Panc1 (cell line): ENCODE data around the gene TRDN. TPM values are rescaled to one million over a fixed set of nuclear protein-coding genes. Genes with fewer than 3 reads are reported as not detected.

Experiments used
- ATAC-seq: fragments of 200-7000 bp; cut with Tn5 transposase; 2 replicates; pipeline ENCODE4 v1.9.1; 2020; ENCODE audit warnings: mild to moderate bottlenecking, moderate library complexity
- BruUV-seq: library from RNA; stranded (reverse); fragments of 400-500 nt; replicated peaks from 2 replicates; lab custom pipeline; 2021; lab: Mats Ljungman, UMichigan
- CTCF ChIA-PET: fragments of 300-600 bp; sonication (Branson Sonifier 250); formaldehyde crosslinking; loops from one replicate; lab custom pipeline; 2022; ENCODE audit warnings: antibody characterized with exemption; lab: Charles Lee
- POLR2A ChIA-PET: fragments of 300-600 bp; sonication (Branson Sonifier 250); formaldehyde crosslinking; loops from one replicate; lab custom pipeline; 2022; ENCODE audit warnings: antibody characterized with exemption; lab: Charles Lee
- DNase-seq: peaks from one replicate; pipeline ENCODE4 v3.0.0-alpha.2; 2010; ENCODE audit warnings: low read depth, low spot score
- H3K27ac ChIP-seq: 2 replicates; pipeline ENCODE4 v1.5.1; 2011; ENCODE audit warnings: mild to moderate bottlenecking, low read length, inconsistent platforms
- H3K27me3 ChIP-seq: fragments of 200-500 bp; sonication (Bioruptor generic); 2 replicates; pipeline ENCODE4 v1.6.0; 2014; ENCODE audit warnings: low read length, inconsistent platforms; ENCODE audit not compliant: control insufficient read depth, insufficient read depth
- H3K36me3 ChIP-seq: fragments of 200-500 bp; sonication (Bioruptor generic); 2 replicates; pipeline ENCODE4 v1.5.1; 2014; ENCODE audit warnings: inconsistent platforms, mild to moderate bottlenecking, low read length, moderate library complexity; ENCODE audit not compliant: control insufficient read depth, insufficient read depth
- H3K4me1 ChIP-seq: 2 replicates; pipeline ENCODE4 v1.5.1; 2011; ENCODE audit warnings: inconsistent platforms, mild to moderate bottlenecking, low read length, moderate library complexity; ENCODE audit not compliant: control insufficient read depth, insufficient read depth
- H3K4me3 ChIP-seq, 2 experiments: 2 replicates each; pipeline ENCODE4 v1.5.1; 2011 to 2012; ENCODE audit warnings: low read depth in 2 of 2, low read length in 2 of 2, mild to moderate bottlenecking in 2 of 2, inconsistent platforms in 1 of 2, moderate library complexity in 1 of 2
- H3K9me3 ChIP-seq: fragments of 200-500 bp; sonication (Bioruptor generic); 2 replicates; pipeline ENCODE4 v1.5.1; 2014; ENCODE audit warnings: low read depth, mild to moderate bottlenecking, inconsistent platforms, low read length, moderate library complexity; ENCODE audit not compliant: control insufficient read depth, insufficient read depth
- CTCF ChIP-seq: fragments of 450-650 bp; IDR thresholded peaks from 2 replicates; pipeline ENCODE4 v1.5.1; 2017; ENCODE audit warnings: mild to moderate bottlenecking
- POLR2AphosphoS5 ChIP-seq: IDR thresholded peaks from 2 replicates; pipeline ENCODE4 v1.6.1; 2012; ENCODE audit warnings: mild to moderate bottlenecking, low read depth, low read length, moderate library complexity
- REST ChIP-seq, 2 experiments: IDR thresholded peaks; 2 replicates each; pipeline ENCODE4 v1.6.1; 2011 to 2012; ENCODE audit warnings: low read depth in 2 of 2, control low read depth in 1 of 2, low read length in 1 of 2, mild to moderate bottlenecking in 1 of 2, moderate library complexity in 1 of 2; ENCODE audit not compliant: insufficient read depth in 1 of 2
- SIN3A ChIP-seq: IDR thresholded peaks from 2 replicates; pipeline ENCODE4 v1.6.1; 2012; ENCODE audit warnings: low read depth, mild to moderate bottlenecking, low read length, moderate library complexity, borderline replicate concordance; ENCODE audit not compliant: insufficient read depth
- TCF7L2 ChIP-seq: IDR thresholded peaks from 2 replicates; pipeline ENCODE4 v1.6.1; 2011; ENCODE audit warnings: mild to moderate bottlenecking, low read depth, low read length, inconsistent platforms
- in situ Hi-C: cut with HindIII; loops from 2 replicates; pipeline ENCODE4 v1.10.0; 2016; ENCODE audit warnings: low sequenced_read_pairs, low pct_unique_long_range_greater_than_20kb
- intact Hi-C: fragments of 100-400 bp; cut with micrococcal nuclease; formaldehyde crosslinking; loops from one replicate; pipeline ENCODE4 v1.10.0; 2022; ENCODE audit not compliant: unreplicated experiment
- total RNA-seq: library from RNA; stranded (reverse); gene quantifications from one replicate; pipeline ENCODE4 v1.2.1, GENCODE V29; 2021; ENCODE audit not compliant: unreplicated experiment

Gene TRDN
- total RNA-seq, 1 experiment from 2014 or later: not detected

GRCh38 chr6:123420512-123420911 lies 216.2 kb downstream of the TRDN start:
- BruUV-seq: no TSS peak
- Histone ChIP-seq H3K9me3 (no peaks in the 10 kb centered on the region), H3K36me3 (no peaks in the 10 kb centered on the region), H3K27me3 (no peaks in the 10 kb centered on the region), H3K27ac (no peak overlapping the region), H3K4me3 (no peak overlapping the region), H3K4me1 (no peaks in the 10 kb centered on the region)
- ChIA-PET POLR2A (no interaction called here), CTCF (no interaction called here)
- intact Hi-C loops: no loop called here
- DNase-seq: no peak
- no peak for ATAC-seq
- TF ChIP-seq REST (IDR thresholded peaks at IDR 0.05; ENCODE audit: insufficient read depth in 1 of 2, low read depth in 2 of 2, low read length in 1 of 2) (no peak), SIN3A (no peak), POLR2AphosphoS5 (no peak), CTCF (no peak)
- in situ Hi-C loops: no loop called here

- TF ChIP-seq CTCF: no peak
- no peak for TF ChIP-seq REST (IDR thresholded peaks at IDR 0.05; ENCODE audit: insufficient read depth in 1 of 2, low read depth in 2 of 2, low read length in 1 of 2)
- no peak for TF ChIP-seq TCF7L2
- no peak for TF ChIP-seq SIN3A
- no peak for TF ChIP-seq POLR2AphosphoS5
- DNase-seq: no peak
- no peaks in the 10 kb centered on the region for H3K36me3 ChIP-seq
- in situ Hi-C loops: no loop called here
- no TSS peak for BruUV-seq
- CTCF ChIA-PET: interaction anchor here (2.6 kb wide), 1 partner anchor 297 kb away, joined by 9 read pairs; no protein-coding TSS in a partner anchor
- peak overlapping the region; percentile 13; the same call in 1 of the 2 replicates for H3K27ac ChIP-seq
- intact Hi-C loops: loop anchor here (5.0 to 10.0 kb wide), 2 partner anchors 1379 to 1437 kb away; no protein-coding TSS in a partner anchor
- H3K27me3 ChIP-seq: peaks cover under 1% of the 10 kb centered on the region; the same call in 1 of the 2 replicates
- no peak overlapping the region for H3K4me3 ChIP-seq
- H3K9me3 ChIP-seq: no peaks in the 10 kb centered on the region
- no peak for ATAC-seq
- POLR2A ChIA-PET: no interaction called here
- no peaks in the 10 kb centered on the region for H3K4me1 ChIP-seq
Observed at GRCh38 chr6:123418071-123418470, 218.7 kb downstream of the TRDN start.
